ENCODE data around the gene SCD5.
A peak's percentile ranks its signal among the peaks of the same experiment; 100 is the strongest.

The SCD5 gene

DNA sequence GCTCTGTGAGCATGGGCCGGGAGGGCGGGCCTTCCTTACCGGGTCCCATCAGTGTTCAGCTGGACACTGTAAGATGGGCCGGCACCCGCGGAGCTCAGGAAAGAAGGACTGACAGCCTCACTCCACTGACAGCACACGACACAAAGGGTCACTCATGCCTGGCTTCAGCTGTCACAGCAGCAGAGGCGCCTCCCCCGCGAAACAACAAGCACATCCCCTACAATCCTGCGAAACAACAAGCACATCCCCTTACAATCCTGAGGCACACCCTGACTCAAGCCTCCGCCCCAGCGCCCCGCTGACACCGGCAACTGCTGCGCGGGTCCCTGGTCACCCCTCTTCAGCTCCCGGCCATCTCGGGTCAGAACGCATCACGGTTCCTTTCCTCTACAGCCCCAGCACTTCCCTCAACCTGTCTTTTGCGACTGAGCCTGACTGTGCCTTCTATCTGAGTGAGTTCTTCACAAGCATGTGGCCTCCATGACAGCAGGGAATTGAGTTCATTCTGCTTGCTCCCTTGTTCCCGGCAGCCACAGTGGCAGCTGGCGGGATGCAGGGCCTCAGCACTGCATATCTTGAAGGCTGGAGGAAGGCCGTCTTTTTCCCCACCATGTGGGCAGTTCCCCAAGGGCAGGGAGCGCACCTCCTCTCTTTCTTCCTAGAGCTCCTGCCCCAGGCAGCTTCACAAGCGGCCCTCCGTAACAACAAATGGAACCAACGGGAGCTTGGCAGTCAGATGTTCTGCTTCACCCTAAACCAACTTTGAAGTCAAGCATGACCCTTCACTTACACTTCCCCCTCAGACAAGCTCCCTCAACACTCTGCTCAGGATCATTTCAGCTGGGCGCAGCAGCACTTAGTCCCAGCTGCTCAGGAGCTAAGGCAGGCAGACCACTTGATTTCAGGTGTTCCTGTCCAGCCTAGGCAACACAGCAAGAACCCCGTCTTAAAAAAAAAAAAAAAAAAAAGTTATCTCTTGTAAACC lies 39.6 kb downstream of the SCD5 start:
- no peak for DNase-seq

DNA sequence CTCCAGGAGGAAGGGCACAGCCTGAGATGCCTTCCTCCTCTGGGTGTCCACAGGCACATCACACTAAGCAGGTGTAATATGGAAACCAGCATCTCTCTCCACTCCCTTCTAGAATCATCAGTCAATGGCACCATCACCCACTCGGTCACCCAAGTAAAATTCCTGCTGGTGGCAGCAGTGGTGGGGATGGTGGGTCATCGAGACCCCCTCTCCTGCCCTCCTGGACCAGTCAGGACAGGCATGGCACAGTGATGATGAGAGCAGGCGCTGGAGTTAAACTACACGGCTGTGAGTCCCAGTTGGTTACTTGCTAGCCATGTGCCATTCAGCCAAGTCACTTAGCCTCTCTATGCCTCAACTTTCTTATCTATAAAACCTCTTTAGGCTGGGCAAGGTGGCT lies 42.5 kb downstream of the SCD5 start:
- no peak for DNase-seq

DNA sequence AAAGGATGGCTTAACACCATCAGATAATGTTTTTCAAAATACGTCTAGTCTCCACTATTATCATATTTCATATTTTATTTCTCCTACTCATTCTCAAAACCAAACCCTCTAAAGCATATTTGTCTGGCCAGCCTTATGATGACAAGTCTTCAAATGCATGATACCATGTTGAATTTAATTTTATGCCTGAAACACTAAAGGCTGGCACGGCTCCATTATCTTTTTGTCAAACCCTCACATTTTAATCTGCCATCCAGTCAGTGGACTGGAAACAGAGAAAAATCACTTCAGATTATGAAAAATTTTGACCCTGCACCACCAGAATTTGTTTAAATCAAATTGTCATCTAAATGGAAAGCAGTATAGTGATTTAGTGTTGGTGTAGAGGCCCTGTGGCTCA lies 42.9 kb downstream of the SCD5 start:
- no peak for DNase-seq

DNA sequence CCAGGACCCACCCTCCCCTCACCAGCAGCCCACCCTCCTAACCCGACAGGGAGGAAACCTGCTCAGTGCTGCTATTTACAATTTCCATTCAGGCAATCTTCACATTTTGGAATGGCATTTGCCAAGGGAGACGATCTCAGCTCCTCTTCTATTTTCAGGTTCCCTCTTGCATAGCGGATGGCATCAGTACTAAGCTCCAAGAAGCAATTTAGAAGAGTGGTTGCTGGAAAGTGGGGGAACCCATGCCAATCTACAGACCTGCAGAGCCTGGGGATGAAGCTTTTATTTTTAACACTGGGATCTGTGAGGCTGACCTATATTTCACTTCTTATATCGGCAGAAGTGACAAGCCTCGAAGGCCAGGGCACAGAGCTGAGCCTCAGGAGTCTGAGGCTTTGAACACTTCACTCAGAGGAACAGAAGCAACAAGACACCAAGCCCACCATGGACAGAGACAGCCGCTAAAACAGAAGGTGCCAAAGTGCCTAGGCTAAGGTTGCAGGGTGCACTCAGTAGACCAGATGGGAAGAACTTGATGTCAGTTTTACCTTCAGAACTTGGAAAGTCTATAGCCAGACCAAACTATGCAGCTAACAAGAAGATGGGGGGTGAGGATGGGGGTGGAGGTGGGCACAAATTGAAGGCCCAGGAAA lies 44.0 kb downstream of the SCD5 start:
- DNase-seq = no peak

DNA sequence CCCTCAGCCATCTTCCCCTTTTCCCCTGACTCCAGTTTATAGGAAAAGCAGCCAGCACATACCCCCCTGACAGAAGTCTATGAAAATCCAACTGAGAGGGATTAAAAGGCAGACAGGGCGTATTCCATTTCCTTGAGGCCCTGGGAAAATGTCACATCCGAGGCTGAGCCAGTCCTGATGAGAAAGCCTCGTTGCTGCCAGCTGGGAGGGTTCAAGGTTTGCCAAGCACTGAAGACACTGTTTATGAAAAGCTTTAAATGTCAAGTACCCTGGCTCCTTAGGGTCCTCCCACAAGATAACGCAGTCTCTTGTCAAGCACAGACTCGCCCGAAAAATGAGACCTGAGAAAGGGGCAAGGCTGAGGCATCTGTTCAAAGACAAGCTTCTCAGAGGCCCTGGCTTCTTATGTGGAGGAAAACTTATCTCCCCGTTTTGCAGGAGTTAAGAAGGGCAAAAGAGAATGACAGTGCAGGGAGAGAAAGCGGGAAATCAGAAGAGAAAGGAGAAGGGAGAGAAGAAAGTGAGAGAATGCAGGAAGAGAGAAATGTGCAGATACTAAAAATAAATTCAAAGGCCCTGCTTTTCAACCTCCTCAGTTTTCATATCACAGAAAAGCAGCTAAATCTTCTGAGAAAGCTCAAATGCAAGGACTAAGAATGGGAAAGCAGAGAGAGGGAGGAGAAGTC lies 44.7 kb downstream of the SCD5 start:
- DNase-seq = no peak

DNA sequence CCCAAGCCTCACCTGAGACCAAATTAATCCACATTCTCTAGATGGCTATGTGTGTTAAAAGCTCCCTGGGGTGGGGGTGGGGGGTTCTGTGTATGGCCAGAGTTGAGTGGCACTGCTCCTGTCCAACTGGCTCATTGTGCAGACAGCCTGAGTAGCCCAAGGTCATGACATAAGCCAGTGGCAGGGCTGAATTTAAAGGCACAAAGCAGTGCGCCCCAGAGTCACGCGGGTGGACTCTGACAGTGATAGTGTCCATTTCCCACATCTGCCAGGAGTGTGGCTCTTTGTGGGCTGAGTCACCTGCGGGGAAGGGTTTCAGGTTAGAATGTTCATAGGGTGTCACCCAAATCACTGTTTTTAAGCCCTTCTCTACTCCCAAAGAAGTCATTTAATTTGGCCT lies 45.4 kb downstream of the SCD5 start:
- no peak for DNase-seq

DNA sequence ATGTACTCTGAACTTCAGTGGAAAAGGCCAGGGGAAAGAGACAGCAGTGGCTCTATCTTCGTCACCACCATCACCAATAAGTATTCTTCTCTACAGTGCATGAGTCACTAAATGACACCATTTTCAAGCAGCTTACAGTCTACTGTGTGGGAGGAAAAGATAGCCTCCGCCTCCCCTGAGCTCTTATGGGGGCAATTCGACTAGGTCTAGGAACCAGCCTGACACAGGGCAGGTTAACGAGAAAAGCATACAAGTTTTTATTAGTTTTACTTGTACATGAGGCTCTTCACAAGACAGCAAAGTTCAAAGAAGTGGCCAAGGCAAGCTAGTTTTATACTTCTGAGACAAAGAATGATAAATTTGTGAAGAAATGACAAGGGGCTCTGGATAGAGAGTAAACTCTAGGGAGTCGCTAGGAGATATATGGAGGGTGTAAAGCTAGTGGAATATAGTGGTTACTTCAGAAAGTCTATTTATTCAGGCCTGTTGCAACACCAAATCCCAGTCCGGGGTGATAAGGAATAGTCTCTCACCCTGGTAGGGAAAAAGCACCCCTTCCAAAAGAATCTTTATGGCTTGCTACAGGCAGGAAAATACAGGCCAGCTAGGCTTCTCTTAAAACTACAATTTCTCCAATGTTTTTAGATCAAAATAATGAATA lies 49.7 kb downstream of the SCD5 start:
- no peak for DNase-seq

DNA sequence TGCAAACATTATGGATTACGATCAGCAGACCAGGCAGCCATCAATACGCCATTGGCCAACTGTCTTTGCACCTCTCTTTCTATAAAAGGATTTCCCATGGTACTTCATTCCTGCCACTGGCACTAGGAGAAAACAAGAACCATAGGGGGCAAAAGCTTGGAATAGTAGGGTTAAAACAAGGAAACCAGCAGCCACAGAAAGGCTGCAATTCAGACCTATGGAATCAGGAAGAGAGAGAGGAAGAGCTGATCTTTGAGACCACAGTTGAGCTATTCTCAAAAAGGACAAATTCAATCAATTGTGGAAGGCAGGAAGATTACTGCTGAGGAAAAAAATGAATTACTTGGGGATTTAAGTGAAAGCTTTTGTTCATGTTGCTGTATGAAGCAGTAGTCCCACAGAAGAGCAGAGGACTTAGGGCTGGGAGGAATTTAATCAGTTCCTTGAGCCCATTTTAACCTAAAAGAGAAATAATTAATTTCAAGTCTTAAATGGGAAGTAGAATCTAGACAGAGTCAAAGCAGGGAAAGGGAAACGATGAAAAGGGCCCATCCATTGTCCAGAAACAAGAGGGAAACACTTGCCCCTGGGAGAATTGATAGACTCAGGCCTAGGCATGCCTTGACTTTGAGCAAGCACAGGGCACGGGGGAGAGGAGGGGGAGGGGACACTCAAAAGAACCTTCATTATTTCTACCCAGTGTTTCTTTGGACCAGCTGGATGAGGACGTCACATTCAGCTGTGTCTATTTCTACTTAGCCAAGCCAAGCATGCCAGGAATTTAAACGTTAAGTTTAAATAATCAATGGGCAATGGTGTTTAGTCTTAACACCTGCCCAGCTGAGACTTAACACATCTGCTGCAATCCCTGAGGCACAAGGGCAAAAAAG lies 50.7 kb downstream of the SCD5 start:
- no peak for DNase-seq

DNA sequence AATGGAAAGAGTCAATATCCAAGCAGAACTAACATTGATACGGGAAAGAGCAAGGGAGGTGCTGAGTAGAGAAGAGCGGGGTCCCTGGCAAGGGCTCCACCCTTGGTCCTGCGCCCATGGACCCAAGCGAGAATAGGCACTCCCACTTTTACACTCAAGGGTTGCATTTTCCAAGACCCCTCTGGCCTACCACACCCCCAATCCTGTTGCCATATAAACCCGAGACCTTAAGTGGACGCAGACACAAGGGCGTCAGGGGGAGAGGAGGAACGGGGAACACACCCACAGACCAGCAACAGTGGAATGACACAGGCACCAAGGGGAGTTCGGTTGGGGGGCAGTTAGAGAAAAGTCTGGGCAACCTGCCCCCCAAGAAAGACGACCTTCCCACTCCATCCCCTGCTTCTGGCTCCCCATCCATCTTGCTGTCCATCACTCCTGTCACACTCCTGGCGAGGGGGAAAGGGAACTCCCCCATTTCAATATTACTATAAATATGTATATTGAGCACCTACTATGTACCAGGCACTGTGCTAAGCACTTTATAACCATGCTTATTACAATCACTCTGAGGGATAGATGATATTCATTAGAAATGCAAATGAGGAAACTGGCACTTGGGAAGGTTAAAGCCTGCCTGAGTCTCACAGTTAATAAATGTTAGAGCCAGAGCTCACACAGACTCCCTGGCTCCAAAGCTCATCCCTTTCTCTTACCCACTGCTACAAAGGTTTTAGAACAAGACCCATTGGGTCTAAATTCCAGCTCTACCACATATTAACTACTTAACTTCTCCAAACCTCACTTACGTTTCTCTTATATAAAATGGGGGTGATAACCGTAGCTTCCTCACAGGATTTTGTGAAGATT lies 51.7 kb downstream of the SCD5 start:
- no peak for DNase-seq

DNA sequence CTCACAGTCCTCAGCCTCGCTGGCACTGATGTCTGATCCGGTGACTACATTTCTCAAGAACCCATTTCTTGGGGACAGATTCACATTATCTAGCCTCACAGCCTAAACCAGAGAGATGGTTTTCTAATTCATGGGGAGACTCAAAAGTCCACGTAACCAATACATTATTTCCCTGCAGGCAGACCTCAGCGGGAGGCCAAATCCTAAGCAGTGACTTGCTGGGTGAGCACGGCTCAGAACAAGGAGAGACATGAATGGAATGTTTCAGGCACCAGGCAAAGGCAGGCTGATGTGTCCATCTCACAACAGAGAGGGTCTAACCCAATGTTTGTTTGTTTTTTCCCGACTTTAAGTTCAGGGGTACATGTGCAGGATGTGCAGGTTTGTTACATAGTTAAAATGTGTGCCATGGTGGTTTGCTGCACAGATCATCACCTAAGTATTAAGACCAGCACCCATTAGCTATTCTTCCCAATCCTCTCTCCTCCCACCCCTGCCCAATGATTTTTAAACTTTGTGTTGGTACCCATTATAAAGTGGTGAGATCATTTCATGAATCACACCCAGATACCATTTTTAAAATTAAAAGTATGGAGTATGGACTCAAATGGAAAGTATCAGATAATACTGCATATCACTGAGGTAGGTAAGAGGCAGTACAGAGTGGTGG lies 53.3 kb downstream of the SCD5 start:
- DNase-seq = no peak

DNA sequence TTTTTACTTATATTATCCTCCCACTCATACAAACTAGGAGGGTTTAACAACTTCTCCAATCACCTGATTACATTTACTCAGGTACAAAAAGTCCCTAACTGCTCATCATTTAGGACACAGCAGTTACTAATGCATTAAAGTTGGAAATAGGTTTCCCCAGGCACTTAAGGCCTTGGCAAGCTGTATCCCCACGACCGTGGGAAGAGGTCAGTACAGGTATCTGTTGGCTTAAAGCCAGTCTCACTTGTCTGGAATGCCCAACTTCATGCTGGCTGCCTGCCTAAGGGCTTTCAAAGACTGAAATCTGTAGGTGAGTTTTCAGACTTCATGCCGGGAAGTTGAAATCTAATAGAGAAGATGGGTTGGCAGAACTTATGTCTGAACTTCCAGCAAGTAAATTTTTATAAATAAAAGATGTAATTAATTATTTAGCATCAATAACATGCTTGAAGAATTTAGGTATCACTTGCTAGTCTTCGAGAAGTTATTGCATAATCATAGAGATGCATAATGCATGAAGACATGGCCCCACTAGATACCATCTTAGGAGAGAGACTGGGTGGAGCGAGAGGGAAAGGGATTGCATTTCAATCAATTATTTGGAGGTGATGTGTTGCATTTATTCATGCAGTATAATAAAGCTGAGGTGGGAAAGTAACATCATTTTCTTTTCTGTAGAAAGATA lies 54.2 kb downstream of the SCD5 start:
- no peak for DNase-seq

DNA sequence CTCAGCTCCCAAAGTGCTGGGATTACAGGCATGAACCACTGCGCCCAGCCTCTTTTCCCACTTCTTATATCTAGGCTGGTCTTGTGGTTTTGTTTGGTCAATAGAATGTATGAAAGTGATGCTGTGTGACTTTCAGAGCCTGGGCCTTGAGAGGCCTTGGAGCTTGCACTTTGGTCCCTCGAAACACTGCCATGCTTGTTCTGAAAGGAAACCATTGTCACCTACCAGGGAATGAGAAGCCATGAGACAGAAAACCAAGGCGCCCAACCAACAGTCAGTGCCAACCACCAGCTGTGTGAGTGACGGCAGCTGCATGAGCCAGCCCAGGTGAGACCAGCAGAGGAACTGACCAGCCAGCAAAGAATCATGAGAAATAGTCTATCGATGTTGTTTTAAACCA lies 57.4 kb downstream of the SCD5 start:
- DNase-seq = no peak

DNA sequence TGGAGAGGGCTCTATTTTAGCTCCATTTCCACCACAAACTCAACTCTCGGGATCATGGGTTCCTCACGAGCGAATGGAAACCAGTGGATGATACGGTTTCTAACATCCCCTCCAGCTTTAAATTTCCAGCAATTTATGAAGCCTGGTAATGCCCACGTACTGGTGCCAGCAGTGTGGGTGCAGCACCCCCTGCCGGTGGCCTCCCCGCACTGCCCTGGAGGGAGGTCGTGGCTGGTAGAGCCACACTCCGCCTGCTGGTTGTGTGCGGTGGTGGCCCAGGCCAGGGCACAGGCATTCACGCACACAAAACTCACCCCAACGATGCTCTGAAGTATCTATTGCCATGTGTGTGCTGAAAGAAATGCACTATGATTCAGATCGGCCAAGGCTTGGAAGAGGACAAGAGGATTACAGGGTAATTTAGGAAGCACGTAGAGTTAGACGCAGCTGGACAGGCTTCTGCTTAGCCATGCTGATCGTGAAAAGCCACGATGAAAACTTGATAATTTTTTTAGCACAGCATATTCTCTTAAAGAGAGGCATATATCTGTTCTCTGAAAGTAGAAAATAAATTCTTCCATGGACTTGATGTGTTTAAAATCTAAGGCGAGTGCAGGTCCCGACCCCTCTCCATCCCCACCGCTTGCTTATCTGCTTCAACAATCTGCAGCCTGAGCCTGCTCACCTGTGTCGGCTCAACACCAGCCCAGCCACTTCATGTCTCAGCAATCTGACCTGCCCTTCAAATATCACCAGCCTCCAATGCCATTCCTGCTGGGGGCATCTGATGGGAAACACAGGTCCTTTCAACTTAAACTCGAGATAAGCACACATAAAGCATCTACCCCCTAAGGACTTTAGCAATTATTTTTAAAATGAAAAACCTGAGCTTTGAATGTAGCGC lies 59.1 kb downstream of the SCD5 start:
- peak in 3 of 5 donors; percentile 34 to 63 (median 38) for DNase-seq

DNA sequence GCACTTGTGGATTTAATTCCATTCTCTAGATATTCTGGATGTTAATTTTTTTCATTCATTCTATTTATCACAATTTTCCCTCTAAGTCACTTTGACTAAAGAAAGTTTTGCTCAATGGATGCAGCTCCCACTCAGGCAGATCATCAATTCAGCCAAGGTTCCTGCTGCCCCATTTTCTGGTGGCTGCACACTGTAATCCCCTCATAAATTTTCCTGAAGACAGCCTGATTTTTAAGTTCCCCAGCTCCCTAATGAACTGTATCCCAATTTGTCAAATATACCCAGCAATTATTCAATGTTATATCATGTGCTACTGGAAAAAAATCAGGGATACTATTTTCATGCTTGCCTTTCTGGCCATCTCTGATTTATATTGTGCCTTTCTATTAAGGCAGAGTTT lies 61.2 kb downstream of the SCD5 start:
- DNase-seq = no peak

DNA sequence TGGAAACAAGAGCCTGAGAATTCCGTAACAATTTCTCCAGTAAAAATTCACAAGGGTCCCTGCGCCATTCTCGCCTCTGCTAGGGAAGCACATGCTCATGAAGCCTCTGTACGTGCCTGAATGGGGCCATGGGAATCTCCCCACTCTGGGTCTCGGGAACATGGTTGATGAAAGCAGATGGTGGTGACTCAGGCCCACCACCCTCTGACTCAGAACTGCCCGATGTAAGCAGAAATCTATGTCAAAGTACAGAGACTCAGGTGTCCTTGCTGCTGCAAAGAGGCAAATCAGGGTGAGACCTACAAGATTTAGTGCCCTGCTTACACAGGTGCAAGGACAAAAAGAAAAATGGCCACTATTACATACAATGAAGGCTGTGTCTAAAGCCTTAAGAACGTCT lies 65.0 kb downstream of the SCD5 start:
- DNase-seq = no peak

DNA sequence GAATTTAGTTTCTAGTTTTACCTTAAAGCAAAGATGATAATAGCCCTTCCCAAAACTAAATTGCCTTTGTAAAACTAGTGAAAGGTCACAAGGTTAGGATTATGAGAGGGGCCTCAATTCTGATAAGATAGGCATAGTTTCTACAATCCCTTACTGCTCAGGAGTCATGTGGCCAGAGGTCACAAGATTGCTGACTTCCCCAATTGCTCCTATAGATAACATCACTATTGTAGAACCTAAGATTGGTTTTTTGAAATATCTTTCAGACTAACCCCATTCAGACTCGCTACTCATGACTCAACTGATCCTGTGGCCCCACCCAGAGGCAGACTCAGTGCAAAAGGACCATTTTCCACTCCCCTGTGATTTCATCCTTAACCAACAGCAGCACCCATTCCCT lies 70.3 kb downstream of the SCD5 start:
- no peak for DNase-seq

DNA sequence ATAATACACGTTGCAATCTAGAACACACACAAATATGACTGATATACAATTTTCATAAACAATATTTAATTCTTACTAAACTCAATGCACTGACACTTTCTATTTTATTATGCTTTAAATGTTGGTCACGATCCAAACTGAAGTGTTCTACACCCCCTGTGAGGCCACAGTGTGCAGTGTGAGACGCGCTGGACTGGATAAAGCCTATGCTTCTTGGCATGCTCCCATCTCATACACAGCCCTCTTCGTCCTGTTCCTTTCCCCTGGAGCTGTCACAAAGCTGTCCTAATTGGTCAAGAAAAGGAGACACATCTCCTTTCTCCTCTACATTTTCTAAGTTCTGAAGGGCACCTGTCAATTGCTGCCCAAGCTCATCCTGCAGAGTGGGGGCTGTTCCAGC lies 72.0 kb downstream of the SCD5 start:
- DNase-seq = no peak

DNA sequence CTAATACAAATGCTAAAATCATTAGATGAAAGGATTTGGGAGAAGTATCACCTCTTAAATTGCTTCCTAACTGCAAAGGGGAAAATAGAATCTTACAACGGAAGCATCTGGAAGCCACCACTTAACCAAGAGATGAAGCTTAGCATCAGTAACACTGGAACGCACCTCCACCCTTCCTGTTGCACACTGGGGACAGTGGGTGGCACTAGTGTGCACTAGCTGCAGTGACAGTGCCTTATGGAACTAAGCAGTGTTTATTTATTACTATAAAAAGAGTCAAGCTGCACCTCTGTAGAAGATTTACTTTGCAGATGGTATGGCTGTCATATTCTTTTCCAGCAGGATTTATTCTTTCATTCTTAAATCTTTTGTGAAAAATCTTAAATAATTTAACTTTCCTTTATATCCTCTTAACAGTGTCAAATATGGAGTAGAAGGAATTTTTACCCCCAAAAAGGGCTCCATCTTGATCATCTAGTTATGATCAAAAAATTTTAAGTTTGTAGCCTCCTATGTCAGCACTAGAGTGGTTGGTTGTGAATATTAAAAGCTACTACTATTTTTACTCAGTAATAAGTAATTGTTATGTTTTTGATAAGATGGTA lies 76.7 kb downstream of the SCD5 start:
- peak in 1 of 5 donors; percentile 25 for DNase-seq
